GM06990 (cell line): ENCODE data around the gene FNDC10.
"Not testable (repeated sequence)": the region's sequence is repeated elsewhere in the genome, so short reads cannot be mapped to it uniquely, and the experiment has no call there.

Experiments used
- DNase-seq: peaks from one replicate; pipeline ENCODE4 v3.0.0-alpha.2; 2011; ENCODE audit not compliant: insufficient read length; ENCODE audit errors: extremely low read depth
- H3K27me3 ChIP-seq: replicated peaks from 2 replicates; pipeline ENCODE4 v1.6.0; 2011; ENCODE audit warnings: low read length; ENCODE audit not compliant: control insufficient read depth, insufficient read depth
- H3K36me3 ChIP-seq: 2 replicates; pipeline ENCODE4 v1.5.1; 2011; ENCODE audit warnings: low read length; ENCODE audit not compliant: control insufficient read depth, insufficient read depth
- H3K4me3 ChIP-seq: replicated peaks from 2 replicates; pipeline ENCODE4 v1.5.1; 2011; ENCODE audit warnings: low read depth, mild to moderate bottlenecking, control low read depth, low read length
- CTCF ChIP-seq: IDR thresholded peaks from 2 replicates; pipeline ENCODE4 v1.5.1; 2011; ENCODE audit warnings: low read length, control low read depth, mild to moderate bottlenecking, inconsistent platforms; ENCODE audit not compliant: insufficient read depth, poor library complexity, severe bottlenecking

The FNDC10 gene

GRCh38 chr1:1599030-1599934 is 653 bp downstream of the FNDC10 start:
- no peak for DNase-seq
- Histone ChIP-seq H3K4me3 (no peak overlapping the region; the same call in 1 of the 2 replicates), H3K27me3 (no peaks in the 10 kb centered on the region), H3K36me3 (no peaks in the 10 kb centered on the region)
- TF ChIP-seq CTCF: no peak

DNA sequence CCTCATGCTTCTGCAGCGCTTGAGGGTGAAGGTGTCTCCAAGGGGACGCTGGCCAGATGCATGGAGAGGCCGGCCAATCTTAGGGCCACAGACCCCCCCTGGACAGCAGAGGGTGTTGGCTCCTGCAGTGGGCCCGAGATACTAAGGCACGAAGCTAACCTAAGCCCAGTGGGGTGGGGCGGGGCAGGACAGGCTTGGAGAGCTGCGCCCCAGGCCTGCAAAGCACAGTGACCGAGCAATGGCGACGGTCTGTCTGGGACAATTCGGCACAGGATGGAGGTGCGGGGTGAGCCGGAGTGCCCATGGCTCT is 1.3 kb downstream of the FNDC10 start:
- Histone ChIP-seq H3K27me3 (no peaks in the 10 kb centered on the region), H3K36me3 (no peaks in the 10 kb centered on the region), H3K4me3 (no peak overlapping the region)
- TF ChIP-seq CTCF: no peak
- no peak for DNase-seq

DNA sequence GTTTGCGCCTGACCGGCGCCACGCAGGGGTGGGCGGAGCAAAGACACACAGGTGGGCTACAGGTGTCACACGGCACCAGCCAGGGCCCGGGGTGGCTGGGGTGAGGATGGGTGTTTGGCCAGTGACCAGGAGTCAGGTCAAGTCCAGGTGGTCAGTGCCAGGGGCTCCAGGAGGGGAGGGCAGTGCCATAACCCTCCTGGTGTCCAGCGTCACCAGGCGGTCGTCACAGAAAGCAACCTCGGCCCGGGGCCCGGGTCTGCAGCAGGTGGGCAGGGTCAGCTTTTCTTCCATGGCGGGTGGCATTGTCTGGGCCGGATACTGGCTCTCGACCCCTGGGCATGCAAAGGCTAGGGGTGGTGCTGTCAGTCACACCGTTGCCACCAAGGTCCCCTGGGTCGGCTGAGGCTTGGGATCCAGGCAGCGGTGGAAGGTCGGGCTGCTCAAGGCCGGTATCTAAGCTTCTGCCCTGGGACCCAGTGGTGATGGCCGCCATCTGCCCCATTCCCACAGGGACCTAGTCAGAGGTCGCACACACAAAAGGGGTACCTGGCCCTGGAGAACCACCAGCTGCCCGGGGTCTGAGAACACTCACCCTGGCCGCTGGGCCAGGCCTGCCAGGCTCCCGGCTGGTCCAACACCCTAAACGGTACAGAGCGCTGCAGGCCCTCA is 1.8 kb downstream of the FNDC10 start:
- no peak overlapping the region for H3K4me3 ChIP-seq
- no peak for DNase-seq
- no peaks in the 10 kb centered on the region for H3K27me3 ChIP-seq
- no peaks in the 10 kb centered on the region for H3K36me3 ChIP-seq
- TF ChIP-seq CTCF: no peak

DNA sequence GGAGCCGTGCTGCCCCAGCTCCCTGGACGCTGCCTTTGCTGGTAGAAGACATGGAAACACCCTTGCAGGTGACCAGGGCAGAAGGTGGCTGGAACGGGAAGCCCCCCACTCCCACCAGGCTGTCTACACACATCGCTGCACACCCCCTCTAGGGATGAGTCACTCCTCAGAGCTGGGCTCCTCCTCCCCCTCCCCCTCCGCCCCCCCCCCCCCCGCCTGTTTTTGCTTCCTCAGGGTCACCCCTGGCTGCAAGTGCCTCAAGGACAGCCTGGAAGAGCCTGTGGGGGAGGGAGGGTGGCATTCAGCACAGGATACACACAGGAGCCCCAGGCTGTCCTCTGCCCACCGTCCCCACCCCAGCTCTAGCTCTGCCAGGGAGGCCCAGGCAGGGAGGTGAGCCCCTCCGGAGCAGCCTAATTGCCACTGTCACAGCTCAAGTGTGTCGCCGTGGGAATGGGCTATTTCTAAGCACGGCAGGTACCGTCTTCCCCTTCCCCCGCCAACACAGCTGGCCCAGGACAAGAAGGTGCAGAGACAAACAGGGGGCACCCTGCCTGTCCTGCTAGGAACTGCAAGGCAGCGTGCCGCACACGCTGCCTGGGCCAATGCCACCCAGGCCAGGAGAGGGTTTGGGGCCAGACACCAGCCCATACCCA is 2.5 kb downstream of the FNDC10 start:
- no peak for DNase-seq
- Histone ChIP-seq H3K27me3 (no peaks in the 10 kb centered on the region), H3K4me3 (no peak overlapping the region), H3K36me3 (no peaks in the 10 kb centered on the region)
- peak; percentile 49 for TF ChIP-seq CTCF

DNA sequence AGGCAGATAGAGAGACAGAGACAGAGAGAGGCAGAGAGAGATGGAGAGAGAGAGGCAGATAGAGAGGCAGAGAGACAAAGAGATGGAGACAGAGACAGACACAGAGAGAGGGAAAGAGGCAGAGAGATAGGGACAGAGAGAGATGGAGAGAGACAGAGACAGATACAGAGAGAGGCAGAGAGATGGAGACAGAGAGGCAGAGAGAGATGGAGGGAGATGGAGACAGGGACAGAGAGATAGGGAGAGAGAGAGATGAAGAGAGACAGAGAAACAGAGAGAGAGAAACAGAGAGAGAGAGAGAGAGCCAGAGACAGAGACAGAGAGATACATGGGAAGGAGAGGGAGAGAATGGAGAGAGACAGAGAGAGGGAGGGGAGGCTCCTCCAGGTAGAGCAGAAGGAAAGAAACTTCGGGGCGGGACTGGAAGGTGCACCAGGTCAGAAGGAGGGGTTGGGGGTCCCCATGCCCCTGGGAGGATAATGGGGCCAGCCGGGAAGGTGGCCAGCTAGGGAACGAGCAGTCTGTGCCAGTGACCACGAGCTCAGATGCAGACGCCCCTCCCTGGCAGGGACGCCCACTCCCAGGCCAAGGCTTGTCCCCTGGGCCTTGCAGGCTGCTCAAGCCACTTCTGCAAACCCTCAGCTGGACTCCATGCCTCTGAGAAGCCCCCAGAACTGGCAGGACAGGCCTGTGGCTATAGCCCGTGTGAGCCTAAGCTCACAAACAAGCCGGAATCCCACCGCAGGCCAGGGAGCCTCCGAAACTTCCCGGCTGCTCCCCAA is 3.3 kb downstream of the FNDC10 start:
- DNase-seq: no peak
- H3K4me3 ChIP-seq: no peak overlapping the region

GRCh38 chr1:1595341-1595740 is 4.6 kb downstream of the FNDC10 start:
- DNase-seq, H3K36me3 ChIP-seq, H3K27me3 ChIP-seq, H3K4me3 ChIP-seq: not testable (repeated sequence)

More for the DNA sequence above, 3.3 kb downstream of the FNDC10 start:
- TF ChIP-seq CTCF: no peak
- no peaks in the 10 kb centered on the region for H3K36me3 ChIP-seq
- no peaks in the 10 kb centered on the region for H3K27me3 ChIP-seq
